K562 (cell line): Measurements from ENCODE around the gene COPS6. TPM values are rescaled to one million over a fixed set of nuclear protein-coding genes. Genes with fewer than 3 reads are reported as not detected.
A peak's percentile ranks its signal among the peaks of the same experiment; 100 is the strongest.

Experiments used
- ATF4 ChIP-seq: fragments of 450-650 bp; formaldehyde crosslinking; IDR thresholded peaks from 2 replicates; pipeline ENCODE4 v1.4.0; 2022; ENCODE audit warnings: mild to moderate bottlenecking, moderate library complexity
- KLF1 ChIP-seq: fragments of 450-650 bp; IDR thresholded peaks from 2 replicates; pipeline ENCODE4 v1.6.1; 2016; ENCODE audit warnings: missing genetic modification characterization, missing compliant biosample characterization
- MAFK ChIP-seq: IDR thresholded peaks from 2 replicates; pipeline ENCODE4 v1.6.1; 2011; ENCODE audit warnings: low read length, improper control_type of control experiment
- MEF2D ChIP-seq: conservative IDR thresholded peaks from 2 replicates; pipeline ENCODE4 v1.6.1; 2016; ENCODE audit warnings: low read depth, missing genetic modification characterization, missing compliant biosample characterization
- MEIS2 ChIP-seq: fragments of 450-650 bp; IDR thresholded peaks from 2 replicates; pipeline ENCODE4 v1.6.1; 2014; ENCODE audit warnings: mild to moderate bottlenecking; ENCODE audit not compliant: partially characterized antibody
- MIER1 ChIP-seq: fragments of 450-650 bp; IDR thresholded peaks from 2 replicates; pipeline ENCODE4 v1.6.1; 2016; ENCODE audit warnings: antibody characterized with exemption, mild to moderate bottlenecking, low read depth
- MYNN ChIP-seq, 2 experiments: sonication (generic); formaldehyde crosslinking in 1 of 2; IDR thresholded peaks; 2 replicates each; pipeline versions ENCODE4 v1.5.0 to v1.6.1; 2016 to 2020; ENCODE audit warnings: antibody characterized with exemption in 1 of 2, missing genetic modification reagents in 1 of 2
- NCOA2 ChIP-seq, 2 experiments: fragments of 450-650 bp; IDR thresholded peaks; 2 replicates each; pipeline ENCODE4 v1.6.1; 2018; ENCODE audit warnings: mild to moderate bottlenecking in 2 of 2, moderate library complexity in 1 of 2; ENCODE audit not compliant: partially characterized antibody in 2 of 2
- NR2C2 ChIP-seq, 2 experiments: fragments of 200-800 bp in 1 of 2; sonication (Bioruptor generic) in 1 of 2; sonication (generic) in 1 of 2; formaldehyde crosslinking in 1 of 2; IDR thresholded peaks; 2 replicates each; pipeline versions ENCODE4 v1.6.1 to v1.8.0; 2016 to 2022; ENCODE audit warnings: mild to moderate bottlenecking in 1 of 2, missing compliant biosample characterization in 1 of 2, missing genetic modification characterization in 1 of 2, missing genetic modification reagents in 1 of 2
- POLR2A ChIP-seq: fragments of 450-650 bp; conservative IDR thresholded peaks from 2 replicates; pipeline ENCODE4 v1.6.1; 2016
- POLR2AphosphoS5 ChIP-seq: IDR thresholded peaks from 2 replicates; pipeline ENCODE4 v1.6.1; 2011; ENCODE audit warnings: mild to moderate bottlenecking, low read depth, low read length, moderate library complexity; ENCODE audit not compliant: control insufficient read depth, insufficient read depth
- RERE ChIP-seq: sonication (generic); formaldehyde crosslinking; IDR thresholded peaks from 2 replicates; pipeline ENCODE4 v1.8.0; 2023; ENCODE audit warnings: missing genetic modification reagents, mild to moderate bottlenecking, borderline replicate concordance
- RFX1 ChIP-seq: fragments of 450-650 bp; IDR thresholded peaks from 2 replicates; pipeline ENCODE4 v1.6.1; 2016; ENCODE audit warnings: mild to moderate bottlenecking, moderate library complexity
- SP2 ChIP-seq: IDR thresholded peaks from 2 replicates; pipeline ENCODE4 v1.6.1; 2011; ENCODE audit warnings: mild to moderate bottlenecking, low read depth, low read length, moderate library complexity; ENCODE audit not compliant: poor library complexity, severe bottlenecking; ENCODE audit errors: extremely low read depth
- SRSF1 ChIP-seq: fragments of 200-400 bp; formaldehyde crosslinking; IDR thresholded peaks from 2 replicates; pipeline ENCODE4 v1.6.1; 2017; ENCODE audit warnings: mild to moderate bottlenecking, low read depth, low read length, moderate library complexity
- TBL1XR1 ChIP-seq, 2 experiments: IDR thresholded peaks; 2 replicates each; pipeline ENCODE4 v1.6.1; 2012; ENCODE audit warnings: improper control_type of control experiment in 2 of 2, low read length in 2 of 2, mild to moderate bottlenecking in 1 of 2
- TFAM ChIP-seq: fragments of 250-450 bp; sonication (Bioruptor Pico); conservative IDR thresholded peaks from 2 replicates; pipeline ENCODE4 v1.5.0; 2021; ENCODE audit warnings: mild to moderate bottlenecking, moderate library complexity
- ZHX1 ChIP-seq: fragments of 150-350 bp; conservative IDR thresholded peaks from 2 replicates; pipeline ENCODE4 v1.6.1; 2014; ENCODE audit warnings: low read length
- ZNF24 ChIP-seq: fragments of 450-650 bp; IDR thresholded peaks from 2 replicates; pipeline ENCODE4 v1.6.1; 2016
- polyA plus RNA-seq, 8 experiments: library from polyadenylated mRNA; depleted of rRNA in 4 of 8; stranded (reverse) in 5 of 8; unstranded in 3 of 8; fragments of >200 nt; fragmentation: Nextera tagmentation in 2 of 8; fragmentation: Illumina TruSeq in 1 of 8; extraction: Ambion mirVana in 2 of 8; extraction: Trizol in 1 of 8; gene quantifications; 2 replicates each; pipeline versions ENCODE4 v1.2.1 to v1.2.3, GENCODE V29; 2011 to 2014; ENCODE audit warnings: inconsistent platforms in 1 of 8, missing spikeins in 1 of 8
- total RNA-seq, 7 experiments: library from RNA; depleted of rRNA in 6 of 7; stranded (reverse); fragments of >200 nt in 6 of 7; fragmentation: Illumina TruSeq in 2 of 7; extraction: Trizol in 2 of 7; gene quantifications; 2 replicates each; pipeline versions ENCODE4 v1.2.1 to v1.2.3, GENCODE V29; 2011 to 2021; ENCODE audit warnings: low replicate concordance in 1 of 7

Gene COPS6
- total and polyA plus RNA-seq, 9 of the 15 experiments (the other 6 are each of a cell fraction or from before 2014, with no cell fraction given): 63.0 to 331 (median 168) TPM

- TF ChIP-seq RERE (CRISPR knock-in tag): no peak
- no peak for TF ChIP-seq ZHX1
- no peak for TF ChIP-seq POLR2AphosphoS5
- TF ChIP-seq MEF2D: no peak
- TF ChIP-seq MAFK: no peak
- TF ChIP-seq SRSF1: no peak
- no peak for TF ChIP-seq POLR2A
- TF ChIP-seq ATF4 (CRISPR knock-in tag): no peak
- TF ChIP-seq MIER1: peak; percentile 64; the same call in 1 of the 2 replicates
- no peak for TF ChIP-seq TFAM (CRISPR knock-in tag)
- no peak for TF ChIP-seq NR2C2 (CRISPR knock-in tag; IDR thresholded peaks at IDR 0.05)
- no peak for TF ChIP-seq NR2C2 (tag; IDR thresholded peaks at IDR 0.05)
- TF ChIP-seq ZNF24: no peak
- no peak for TF ChIP-seq RFX1
- 0 out of 2 replicates have a peak, but pooled peaks have one; percentile 24 for TF ChIP-seq MYNN (IDR thresholded peaks at IDR 0.05)
- TF ChIP-seq MYNN (CRISPR knock-in tag; IDR thresholded peaks at IDR 0.05): no peak
- TF ChIP-seq KLF1: no peak
- TF ChIP-seq TBL1XR1 (IDR thresholded peaks at IDR 0.05; ENCODE audit: low read length in 2 of 2): 0 out of 4 replicates have a peak, but pooled peaks of 1 of the 2 experiments have one; percentile 41
- TF ChIP-seq MEIS2: no peak
- no peak for TF ChIP-seq SP2
- no peak for TF ChIP-seq NCOA2 (IDR thresholded peaks at IDR 0.05; ENCODE audit: partially characterized antibody in 2 of 2)
Observed at GRCh38 chr7:100130608-100131453, 42.1 kb downstream of the COPS6 start (continued).
